ENCODE measurements around the gene ADAMTS3.

ADAMTS3 gene

DNA sequence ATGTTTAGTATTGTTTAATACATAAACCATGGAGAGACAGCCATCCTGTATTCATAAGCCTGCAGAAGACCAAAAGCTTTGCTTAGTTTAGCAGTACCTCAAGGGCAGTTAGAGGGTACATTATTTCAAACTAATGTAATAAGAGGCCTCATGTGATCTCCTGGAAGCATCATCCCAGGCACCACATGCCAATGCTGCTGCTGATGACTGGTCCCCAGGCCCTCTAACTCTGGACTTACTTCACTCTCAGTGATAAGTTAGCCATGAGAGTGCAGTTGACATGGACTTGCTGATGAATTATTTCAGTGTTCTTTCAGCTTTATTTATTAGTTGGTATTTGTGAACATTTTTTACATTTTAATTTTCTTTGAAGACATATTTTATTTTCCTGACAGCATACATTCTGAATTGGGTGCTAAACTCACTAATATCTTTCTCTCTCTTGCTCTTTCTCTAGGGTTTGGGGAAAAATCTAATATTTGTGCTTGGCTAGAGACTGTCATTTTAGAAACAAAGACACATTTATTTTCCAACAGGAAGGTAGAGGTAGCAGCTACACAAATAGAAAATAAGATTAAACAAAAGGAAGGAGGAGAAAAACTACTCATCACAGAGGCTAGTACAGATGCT is 329.4 kb downstream of the ADAMTS3 start:
- DNase-seq (ENCODE audit: low read depth), result no peak
- TF ChIP-seq, protein P1, sequence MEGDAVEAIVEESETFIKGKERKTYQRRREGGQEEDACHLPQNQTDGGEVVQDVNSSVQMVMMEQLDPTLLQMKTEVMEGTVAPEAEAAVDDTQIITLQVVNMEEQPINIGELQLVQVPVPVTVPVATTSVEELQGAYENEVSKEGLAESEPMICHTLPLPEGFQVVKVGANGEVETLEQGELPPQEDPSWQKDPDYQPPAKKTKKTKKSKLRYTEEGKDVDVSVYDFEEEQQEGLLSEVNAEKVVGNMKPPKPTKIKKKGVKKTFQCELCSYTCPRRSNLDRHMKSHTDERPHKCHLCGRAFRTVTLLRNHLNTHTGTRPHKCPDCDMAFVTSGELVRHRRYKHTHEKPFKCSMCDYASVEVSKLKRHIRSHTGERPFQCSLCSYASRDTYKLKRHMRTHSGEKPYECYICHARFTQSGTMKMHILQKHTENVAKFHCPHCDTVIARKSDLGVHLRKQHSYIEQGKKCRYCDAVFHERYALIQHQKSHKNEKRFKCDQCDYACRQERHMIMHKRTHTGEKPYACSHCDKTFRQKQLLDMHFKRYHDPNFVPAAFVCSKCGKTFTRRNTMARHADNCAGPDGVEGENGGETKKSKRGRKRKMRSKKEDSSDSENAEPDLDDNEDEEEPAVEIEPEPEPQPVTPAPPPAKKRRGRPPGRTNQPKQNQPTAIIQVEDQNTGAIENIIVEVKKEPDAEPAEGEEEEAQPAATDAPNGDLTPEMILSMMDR (IDR thresholded peaks at IDR 0.05; ENCODE audit: control insufficient read depth, extremely low read depth, insufficient read depth), result no peak
- no peak overlapping the region for H3K4me3 ChIP-seq (ENCODE audit: low read depth, low read length)

Data from LNCaP clone FGC (cell line).